Measurements from ENCODE around the gene ZNF215.

DNA sequence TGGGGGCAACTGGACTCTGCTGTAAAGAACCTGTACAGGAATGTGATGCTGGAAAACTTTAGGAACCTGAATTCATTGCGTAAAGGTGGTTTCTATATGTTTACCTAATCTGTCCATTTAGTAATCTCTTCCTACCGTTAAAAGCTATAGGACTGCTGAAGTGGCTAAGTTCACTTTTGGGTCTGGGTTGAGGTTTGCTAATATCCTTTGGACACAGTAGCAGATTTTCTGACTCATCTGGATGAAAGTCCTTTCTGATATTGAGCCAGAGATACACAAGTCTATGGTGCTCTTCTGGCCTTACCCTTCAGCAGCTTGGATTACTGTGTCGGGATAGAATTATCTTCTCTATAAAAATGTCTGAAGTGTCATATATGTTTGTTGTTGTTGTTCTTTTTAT lies 16.9 kb downstream of the ZNF215 start:
- TF ChIP-seq EZH2 (IDR thresholded peaks at IDR 0.05; ENCODE audit: low read length, missing control alignments): no peak
- TF ChIP-seq, protein P1, sequence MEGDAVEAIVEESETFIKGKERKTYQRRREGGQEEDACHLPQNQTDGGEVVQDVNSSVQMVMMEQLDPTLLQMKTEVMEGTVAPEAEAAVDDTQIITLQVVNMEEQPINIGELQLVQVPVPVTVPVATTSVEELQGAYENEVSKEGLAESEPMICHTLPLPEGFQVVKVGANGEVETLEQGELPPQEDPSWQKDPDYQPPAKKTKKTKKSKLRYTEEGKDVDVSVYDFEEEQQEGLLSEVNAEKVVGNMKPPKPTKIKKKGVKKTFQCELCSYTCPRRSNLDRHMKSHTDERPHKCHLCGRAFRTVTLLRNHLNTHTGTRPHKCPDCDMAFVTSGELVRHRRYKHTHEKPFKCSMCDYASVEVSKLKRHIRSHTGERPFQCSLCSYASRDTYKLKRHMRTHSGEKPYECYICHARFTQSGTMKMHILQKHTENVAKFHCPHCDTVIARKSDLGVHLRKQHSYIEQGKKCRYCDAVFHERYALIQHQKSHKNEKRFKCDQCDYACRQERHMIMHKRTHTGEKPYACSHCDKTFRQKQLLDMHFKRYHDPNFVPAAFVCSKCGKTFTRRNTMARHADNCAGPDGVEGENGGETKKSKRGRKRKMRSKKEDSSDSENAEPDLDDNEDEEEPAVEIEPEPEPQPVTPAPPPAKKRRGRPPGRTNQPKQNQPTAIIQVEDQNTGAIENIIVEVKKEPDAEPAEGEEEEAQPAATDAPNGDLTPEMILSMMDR (conservative IDR thresholded peaks at IDR 0.05 in 1 of 2, IDR thresholded peaks at IDR 0.05 in 1 of 2; ENCODE audit: low read depth in 1 of 2, low read length in 2 of 2): no peak
